Measurements from ENCODE around the gene TPM1.

The TPM1 gene

DNA sequence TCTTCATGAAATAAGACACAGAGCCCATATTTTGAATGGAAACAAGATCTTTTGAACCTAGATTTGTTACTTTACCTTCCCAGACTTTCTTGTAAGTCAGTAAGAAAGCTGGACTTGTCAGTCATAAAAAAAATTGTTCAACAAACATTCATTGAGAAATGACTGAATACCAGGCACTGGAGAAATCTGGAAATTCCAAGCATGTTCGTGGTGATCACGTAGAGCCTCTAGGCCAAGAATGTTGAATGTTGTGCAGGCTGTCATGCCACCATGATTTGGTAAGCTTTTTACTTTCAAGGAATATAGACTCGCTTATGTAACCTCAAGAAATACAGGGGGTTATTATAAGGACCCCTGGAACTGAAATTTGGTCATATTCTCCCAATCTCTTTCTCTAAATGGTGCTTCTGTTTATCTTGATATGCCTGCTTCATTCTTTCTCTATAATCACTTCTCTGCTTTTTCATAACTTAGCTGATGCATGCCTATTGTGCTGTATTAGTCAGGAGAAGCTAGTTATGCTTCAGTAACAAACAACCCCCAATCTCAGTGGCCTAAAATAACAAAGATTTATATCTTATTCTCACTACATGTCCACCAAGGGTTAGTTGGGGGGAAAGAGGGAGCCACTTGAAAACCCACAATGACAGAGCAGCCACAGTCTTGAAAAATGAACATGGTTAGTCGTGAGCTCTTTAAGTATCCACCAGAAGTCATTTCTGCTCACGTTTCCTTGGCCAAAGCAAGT, 3.4 kb upstream of the TPM1 start:
- no peak overlapping the region for H4K91ac ChIP-seq (ENCODE audit: low read depth, low read length, poor library complexity)
- H3K14ac ChIP-seq (ENCODE audit: low read length): no peak overlapping the region
- no peak overlapping the region for H3K18ac ChIP-seq (ENCODE audit: low read length)
- H2BK5ac ChIP-seq (ENCODE audit: low read length): no peak overlapping the region
- H2BK120ac ChIP-seq (ENCODE audit: low read depth, low read length): no peak overlapping the region
- no peak overlapping the region for H3K4ac ChIP-seq (ENCODE audit: low read length)
- H4K8ac ChIP-seq (ENCODE audit: low read depth, low read length): no peak overlapping the region
- H3K4me2 ChIP-seq (ENCODE audit: insufficient read depth, low read length, poor library complexity, severe bottlenecking): no peak overlapping the region
- H3K9me3 ChIP-seq (replicated peaks in 1 of 2; ENCODE audit: control insufficient read depth in 2 of 2, insufficient read depth in 1 of 2, low read depth in 1 of 2, low read length in 2 of 2): peaks cover 0 to 3% of the 10 kb centered on the region in 2 donors
- peaks cover 9 to 12% of the 10 kb centered on the region in 2 donors for H3K4me1 ChIP-seq (ENCODE audit: control insufficient read depth in 2 of 2, insufficient read depth in 1 of 2, low read depth in 1 of 2, low read length in 2 of 2)
- DNase-seq (ENCODE audit: low spot score): no peak
- H3K27ac ChIP-seq (replicated peaks; ENCODE audit: low read length): no peak overlapping the region
- H2BK12ac ChIP-seq (ENCODE audit: low read length): no peak overlapping the region
- no peak overlapping the region for H2AFZ ChIP-seq (ENCODE audit: low read length)
- H2AK5ac ChIP-seq (ENCODE audit: low read depth, low read length): no peak overlapping the region
- H3K79me1 ChIP-seq (ENCODE audit: low read depth, low read length): peaks cover 6% of the 10 kb centered on the region
- peaks cover 0 to 38% (median 0%) of the 10 kb centered on the region in 3 experiments for H3K27me3 ChIP-seq (ENCODE audit: control insufficient read depth in 3 of 3, insufficient read depth in 3 of 3, low read depth in 1 of 3, low read length in 3 of 3)
- no peak overlapping the region for H3K9ac ChIP-seq (ENCODE audit: low read depth, low read length, poor library complexity)
- no peak overlapping the region for H3K4me3 ChIP-seq (ENCODE audit: low read length in 2 of 2)
- no peak overlapping the region for H2BK15ac ChIP-seq (ENCODE audit: low read length)
- no CpG with 5 or more reads among the region's 5 CpGs for WGBS, 2 donors (ENCODE audit: extremely low coverage in 2 of 2, insufficient read length in 2 of 2, insufficient replicate concordance in 1 of 2)
- H3K23ac ChIP-seq (ENCODE audit: low read depth, low read length, poor library complexity): no peak overlapping the region
- peaks cover 1 to 3% of the 10 kb centered on the region in 2 donors for H3K36me3 ChIP-seq (replicated peaks in 1 of 2; ENCODE audit: control insufficient read depth in 2 of 2, insufficient read depth in 2 of 2, low read length in 2 of 2)

DNA sequence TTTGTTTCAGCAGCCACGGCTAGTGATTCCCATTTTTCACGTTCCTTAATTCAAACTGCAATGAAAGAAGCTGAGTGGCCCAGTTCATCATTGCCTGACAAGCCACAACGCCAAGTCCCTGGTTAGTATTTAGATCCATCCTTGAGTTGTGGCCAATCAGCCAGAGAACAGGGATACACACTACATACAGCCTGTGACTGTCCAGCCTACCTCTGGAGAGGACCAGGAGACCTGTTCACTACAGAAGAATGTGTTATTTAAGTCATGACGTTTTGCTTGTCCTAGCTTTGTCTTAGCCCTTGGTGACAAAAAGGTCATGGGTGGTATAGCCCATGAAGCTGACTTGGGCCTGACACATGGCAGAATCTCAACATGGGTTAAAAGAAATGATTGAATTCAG, 2.7 kb upstream of the TPM1 start:
- Histone ChIP-seq H3K36me3 (replicated peaks in 1 of 2; ENCODE audit: control insufficient read depth in 2 of 2, insufficient read depth in 2 of 2, low read length in 2 of 2) (peaks cover 8 to 9% of the 10 kb centered on the region in 2 donors), H3K79me1 (ENCODE audit: low read depth, low read length) (peaks cover 6% of the 10 kb centered on the region), H3K4me2 (ENCODE audit: insufficient read depth, low read length, poor library complexity, severe bottlenecking) (no peak overlapping the region), H3K4me1 (ENCODE audit: control insufficient read depth in 2 of 2, insufficient read depth in 1 of 2, low read depth in 1 of 2, low read length in 2 of 2) (peaks cover 10 to 14% of the 10 kb centered on the region in 2 donors), H3K27ac (replicated peaks; ENCODE audit: low read length) (no peak overlapping the region), H3K27me3 (ENCODE audit: control insufficient read depth in 3 of 3, insufficient read depth in 3 of 3, low read depth in 1 of 3, low read length in 3 of 3) (peaks cover 0 to 34% (median 0%) of the 10 kb centered on the region in 3 experiments), H3K14ac (ENCODE audit: low read length) (no peak overlapping the region), H2BK15ac (ENCODE audit: low read length) (peak overlapping the region; percentile 0), H3K9ac (ENCODE audit: low read depth, low read length, poor library complexity) (no peak overlapping the region), H3K23ac (ENCODE audit: low read depth, low read length, poor library complexity) (no peak overlapping the region), H2AK5ac (ENCODE audit: low read depth, low read length) (no peak overlapping the region), H2BK5ac (ENCODE audit: low read length) (no peak overlapping the region), H3K9me3 (replicated peaks in 1 of 2; ENCODE audit: control insufficient read depth in 2 of 2, insufficient read depth in 1 of 2, low read depth in 1 of 2, low read length in 2 of 2) (peaks cover 0 to 3% of the 10 kb centered on the region in 2 donors), H4K8ac (ENCODE audit: low read depth, low read length) (no peak overlapping the region), H2BK12ac (ENCODE audit: low read length) (no peak overlapping the region), H3K4ac (ENCODE audit: low read length) (no peak overlapping the region), H3K4me3 (ENCODE audit: low read length in 2 of 2) (no peak overlapping the region), H4K91ac (ENCODE audit: low read depth, low read length, poor library complexity) (no peak overlapping the region), H3K18ac (ENCODE audit: low read length) (no peak overlapping the region), H2BK120ac (ENCODE audit: low read depth, low read length) (no peak overlapping the region), H2AFZ (ENCODE audit: low read length) (no peak overlapping the region)
- no CpG with 5 or more reads among the region's 4 CpGs for WGBS, 2 donors (ENCODE audit: extremely low coverage in 2 of 2, insufficient read length in 2 of 2, insufficient replicate concordance in 1 of 2)
- no peak for DNase-seq (ENCODE audit: low spot score)

DNA sequence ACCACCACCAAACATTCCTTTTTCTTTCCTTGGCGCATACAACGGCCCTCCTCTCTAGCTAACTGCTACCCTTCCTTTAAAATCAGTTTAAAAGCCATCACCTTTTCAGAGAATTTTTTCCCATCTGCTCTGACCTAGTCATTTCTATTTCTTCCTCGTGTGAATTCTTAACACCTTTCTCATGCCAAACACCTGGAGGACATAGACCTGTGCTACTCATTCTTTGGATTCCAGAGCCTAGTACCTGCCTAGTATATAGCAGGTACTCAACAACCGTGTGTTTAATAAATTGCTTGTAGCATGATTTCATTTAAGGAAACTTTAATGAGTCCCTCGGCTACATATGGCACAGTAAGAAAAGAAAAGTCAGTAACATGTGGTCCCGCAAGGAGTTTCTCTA, 2.0 kb upstream of the TPM1 start:
- H2AK5ac ChIP-seq (ENCODE audit: low read depth, low read length): no peak overlapping the region
- no peak overlapping the region for H2BK15ac ChIP-seq (ENCODE audit: low read length)
- no peak overlapping the region for H3K4ac ChIP-seq (ENCODE audit: low read length)
- no peak overlapping the region for H2BK12ac ChIP-seq (ENCODE audit: low read length)
- peaks cover 0 to 29% (median 0%) of the 10 kb centered on the region in 3 experiments for H3K27me3 ChIP-seq (ENCODE audit: control insufficient read depth in 3 of 3, insufficient read depth in 3 of 3, low read depth in 1 of 3, low read length in 3 of 3)
- no peak overlapping the region for H3K4me2 ChIP-seq (ENCODE audit: insufficient read depth, low read length, poor library complexity, severe bottlenecking)
- WGBS, 2 donors (ENCODE audit: extremely low coverage in 2 of 2, insufficient read length in 2 of 2, insufficient replicate concordance in 1 of 2): no CpG with 5 or more reads among the region's 6 CpGs
- H3K23ac ChIP-seq (ENCODE audit: low read depth, low read length, poor library complexity): no peak overlapping the region
- H3K4me3 ChIP-seq (ENCODE audit: low read length in 2 of 2): no peak overlapping the region
- H2BK5ac ChIP-seq (ENCODE audit: low read length): no peak overlapping the region
- no peak overlapping the region for H2AFZ ChIP-seq (ENCODE audit: low read length)
- no peak overlapping the region for H2BK120ac ChIP-seq (ENCODE audit: low read depth, low read length)
- peaks cover 0 to 3% of the 10 kb centered on the region in 2 donors for H3K9me3 ChIP-seq (replicated peaks in 1 of 2; ENCODE audit: control insufficient read depth in 2 of 2, insufficient read depth in 1 of 2, low read depth in 1 of 2, low read length in 2 of 2)
- H3K79me1 ChIP-seq (ENCODE audit: low read depth, low read length): peaks cover 6% of the 10 kb centered on the region
- no peak overlapping the region for H4K8ac ChIP-seq (ENCODE audit: low read depth, low read length)
- no peak overlapping the region for H3K18ac ChIP-seq (ENCODE audit: low read length)
- no peak overlapping the region for H3K9ac ChIP-seq (ENCODE audit: low read depth, low read length, poor library complexity)
- H3K14ac ChIP-seq (ENCODE audit: low read length): no peak overlapping the region
- H3K27ac ChIP-seq (replicated peaks; ENCODE audit: low read length): no peak overlapping the region
- H3K36me3 ChIP-seq (replicated peaks in 1 of 2; ENCODE audit: control insufficient read depth in 2 of 2, insufficient read depth in 2 of 2, low read length in 2 of 2): peaks cover 8 to 15% of the 10 kb centered on the region in 2 donors
- H3K4me1 ChIP-seq (ENCODE audit: control insufficient read depth in 2 of 2, insufficient read depth in 1 of 2, low read depth in 1 of 2, low read length in 2 of 2): peaks cover 10 to 20% of the 10 kb centered on the region in 2 donors
- H4K91ac ChIP-seq (ENCODE audit: low read depth, low read length, poor library complexity): no peak overlapping the region
- DNase-seq (ENCODE audit: low spot score): no peak

DNA sequence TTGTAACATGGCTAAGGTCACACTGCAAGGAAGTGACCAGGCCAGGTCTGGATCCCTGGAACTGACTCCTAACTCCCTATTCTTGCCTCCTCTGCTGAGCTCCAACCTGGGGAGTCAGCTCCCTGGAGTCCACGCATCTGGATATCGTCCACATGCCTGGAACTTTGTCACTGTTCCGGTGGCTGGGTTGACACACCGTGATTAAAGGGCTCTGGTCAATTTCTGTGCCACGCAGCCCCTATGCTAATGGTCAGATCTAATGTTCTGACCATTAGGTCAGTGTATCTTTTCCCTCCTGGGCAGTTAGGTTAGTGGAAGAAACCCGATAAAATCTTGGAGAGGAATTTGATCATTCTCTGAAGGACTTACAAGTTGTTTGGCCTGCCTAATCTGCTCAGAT, 1.6 kb upstream of the TPM1 start:
- H3K9me3 ChIP-seq (replicated peaks in 1 of 2; ENCODE audit: control insufficient read depth in 2 of 2, insufficient read depth in 1 of 2, low read depth in 1 of 2, low read length in 2 of 2): peaks cover 0 to 3% of the 10 kb centered on the region in 2 donors
- H2AK5ac ChIP-seq (ENCODE audit: low read depth, low read length): no peak overlapping the region
- H3K4me3 ChIP-seq (ENCODE audit: low read length in 2 of 2): no peak overlapping the region
- H4K91ac ChIP-seq (ENCODE audit: low read depth, low read length, poor library complexity): no peak overlapping the region
- H3K4me1 ChIP-seq (ENCODE audit: control insufficient read depth in 2 of 2, insufficient read depth in 1 of 2, low read depth in 1 of 2, low read length in 2 of 2): peaks cover 10 to 22% of the 10 kb centered on the region in 2 donors
- peak overlapping the region; percentile 10 for H3K27ac ChIP-seq (replicated peaks; ENCODE audit: low read length)
- peaks cover 8 to 19% of the 10 kb centered on the region in 2 donors for H3K36me3 ChIP-seq (replicated peaks in 1 of 2; ENCODE audit: control insufficient read depth in 2 of 2, insufficient read depth in 2 of 2, low read length in 2 of 2)
- no peak overlapping the region for H3K4ac ChIP-seq (ENCODE audit: low read length)
- H2BK15ac ChIP-seq (ENCODE audit: low read length): no peak overlapping the region
- H3K9ac ChIP-seq (ENCODE audit: low read depth, low read length, poor library complexity): no peak overlapping the region
- H3K14ac ChIP-seq (ENCODE audit: low read length): no peak overlapping the region
- peak overlapping the region; percentile 55 for H3K18ac ChIP-seq (ENCODE audit: low read length)
- peak overlapping the region; percentile 88 for H3K4me2 ChIP-seq (ENCODE audit: insufficient read depth, low read length, poor library complexity, severe bottlenecking)
- no peak overlapping the region for H2BK120ac ChIP-seq (ENCODE audit: low read depth, low read length)
- peak overlapping the region; percentile 100 for H2BK5ac ChIP-seq (ENCODE audit: low read length)
- no peak overlapping the region for H2BK12ac ChIP-seq (ENCODE audit: low read length)
- no peak overlapping the region for H4K8ac ChIP-seq (ENCODE audit: low read depth, low read length)
- H3K23ac ChIP-seq (ENCODE audit: low read depth, low read length, poor library complexity): no peak overlapping the region
- H3K27me3 ChIP-seq (ENCODE audit: control insufficient read depth in 3 of 3, insufficient read depth in 3 of 3, low read depth in 1 of 3, low read length in 3 of 3): peaks cover 0 to 27% (median 0%) of the 10 kb centered on the region in 3 experiments
- H2AFZ ChIP-seq (ENCODE audit: low read length): no peak overlapping the region
- WGBS, 2 donors (ENCODE audit: extremely low coverage in 2 of 2, insufficient read length in 2 of 2, insufficient replicate concordance in 1 of 2): no CpG with 5 or more reads among the region's 6 CpGs
- peaks cover 6% of the 10 kb centered on the region for H3K79me1 ChIP-seq (ENCODE audit: low read depth, low read length)
- no peak for DNase-seq (ENCODE audit: low spot score)

Data from neuronal stem cell (in vitro differentiated cells).